Neuronal stem cell (in vitro differentiated cells): ENCODE measurements around the gene PKN3.
"Not testable (repeated sequence)": the region's sequence is repeated elsewhere in the genome, so short reads cannot be mapped to it uniquely, and the experiment has no call there.

ENCODE experiments used
- DNase-seq: peaks from one replicate; pipeline ENCODE4 v3.0.0-alpha.2; 2013; ENCODE audit warnings: low spot score
- H2AFZ ChIP-seq: one replicate; pipeline ENCODE4 v1.6.1; 2013; ENCODE audit warnings: mild to moderate bottlenecking, low read length, inconsistent platforms
- H2AK5ac ChIP-seq: 2 replicates; pipeline ENCODE4 v1.6.1; 2013; ENCODE audit warnings: low read depth, mild to moderate bottlenecking, inconsistent platforms, low read length, moderate library complexity, mixed read lengths
- H2BK120ac ChIP-seq: 2 replicates; pipeline ENCODE4 v1.6.1; 2013; ENCODE audit warnings: low read depth, mild to moderate bottlenecking, inconsistent platforms, low read length, moderate library complexity, mixed read lengths
- H2BK12ac ChIP-seq: one replicate; pipeline ENCODE4 v1.6.1; 2013; ENCODE audit warnings: low read length, inconsistent platforms
- H2BK15ac ChIP-seq: 2 replicates; pipeline ENCODE4 v1.6.1; 2013; ENCODE audit warnings: mild to moderate bottlenecking, low read length, inconsistent platforms, mixed read lengths
- H2BK5ac ChIP-seq: one replicate; pipeline ENCODE4 v1.6.1; 2013; ENCODE audit warnings: inconsistent platforms, mild to moderate bottlenecking, low read length, moderate library complexity
- H3K14ac ChIP-seq: one replicate; pipeline ENCODE4 v1.6.1; 2013; ENCODE audit warnings: low read length, inconsistent platforms
- H3K18ac ChIP-seq: 2 replicates; pipeline ENCODE4 v1.6.1; 2013; ENCODE audit warnings: low read length, inconsistent platforms
- H3K23ac ChIP-seq: 2 replicates; pipeline ENCODE4 v1.6.1; 2013; ENCODE audit warnings: low read depth, mild to moderate bottlenecking, mixed read lengths, low read length, inconsistent platforms; ENCODE audit not compliant: poor library complexity
- H3K27ac ChIP-seq: replicated peaks from 3 replicates; pipeline ENCODE4 v1.5.1; 2013; ENCODE audit warnings: low read length, inconsistent platforms
- H3K27me3 ChIP-seq, 3 experiments: 2 replicates each; pipeline ENCODE4 v1.6.1; 2013; ENCODE audit warnings: low read length in 3 of 3, mild to moderate bottlenecking in 2 of 3, inconsistent platforms in 1 of 3, low read depth in 1 of 3, mixed read lengths in 1 of 3, moderate library complexity in 1 of 3; ENCODE audit not compliant: control insufficient read depth in 3 of 3, insufficient read depth in 3 of 3
- H3K36me3 ChIP-seq, 2 donors: replicated peaks in 1 of 2; 2 replicates each; pipeline ENCODE4 v1.6.1; 2013; ENCODE audit warnings: low read length in 2 of 2; ENCODE audit not compliant: control insufficient read depth in 2 of 2, insufficient read depth in 2 of 2
- H3K4ac ChIP-seq: 2 replicates; pipeline ENCODE4 v1.6.1; 2013; ENCODE audit warnings: inconsistent platforms, mild to moderate bottlenecking, low read length, moderate library complexity
- H3K4me1 ChIP-seq, 2 donors: 1 replicate in 1 of 2; 2 replicates in 1 of 2; pipeline ENCODE4 v1.6.1; 2013; ENCODE audit warnings: low read length in 2 of 2, low read depth in 1 of 2; ENCODE audit not compliant: control insufficient read depth in 2 of 2, insufficient read depth in 1 of 2
- H3K4me2 ChIP-seq: one replicate; pipeline ENCODE4 v1.6.1; 2013; ENCODE audit warnings: mild to moderate bottlenecking, low read length, inconsistent platforms; ENCODE audit not compliant: insufficient read depth, poor library complexity, severe bottlenecking
- H3K4me3 ChIP-seq, 2 donors: 2 replicates each; pipeline ENCODE4 v1.5.1; 2013; ENCODE audit warnings: low read length in 2 of 2, mild to moderate bottlenecking in 2 of 2, inconsistent platforms in 1 of 2, moderate library complexity in 1 of 2
- H3K79me1 ChIP-seq: one replicate; pipeline ENCODE4 v1.6.1; 2013; ENCODE audit warnings: low read depth, mild to moderate bottlenecking, inconsistent platforms, low read length, moderate library complexity
- H3K9ac ChIP-seq: one replicate; pipeline ENCODE4 v1.6.1; 2013; ENCODE audit warnings: mild to moderate bottlenecking, low read depth, low read length, inconsistent platforms; ENCODE audit not compliant: poor library complexity
- H3K9me3 ChIP-seq, 2 donors: replicated peaks in 1 of 2; 2 replicates each; pipeline versions ENCODE3 to v1.6.1; 2013; ENCODE audit warnings: low read length in 2 of 2, mild to moderate bottlenecking in 2 of 2, inconsistent platforms in 1 of 2, low read depth in 1 of 2, mixed read lengths in 1 of 2, moderate library complexity in 1 of 2; ENCODE audit not compliant: control insufficient read depth in 2 of 2, insufficient read depth in 1 of 2
- H4K8ac ChIP-seq: one replicate; pipeline ENCODE4 v1.6.1; 2013; ENCODE audit warnings: low read depth, mild to moderate bottlenecking, inconsistent platforms, low read length, moderate library complexity
- H4K91ac ChIP-seq: one replicate; pipeline ENCODE4 v1.6.1; 2013; ENCODE audit warnings: low read length, low read depth, mild to moderate bottlenecking, inconsistent platforms; ENCODE audit not compliant: poor library complexity
- WGBS, 2 donors: extraction: QIAGEN DNeasy Blood & Tissue Kit; methylation state at CpG; one replicate each; pipeline ENCODE4 v1.1.7; 2013; ENCODE audit warnings: missing lambda C conversion rate in 2 of 2, mixed read lengths in 1 of 2; ENCODE audit not compliant: insufficient read length in 2 of 2, insufficient replicate concordance in 1 of 2; ENCODE audit errors: extremely low coverage in 2 of 2; 5-methylcytosine and 5-hydroxymethylcytosine counted together

PKN3 gene

DNA sequence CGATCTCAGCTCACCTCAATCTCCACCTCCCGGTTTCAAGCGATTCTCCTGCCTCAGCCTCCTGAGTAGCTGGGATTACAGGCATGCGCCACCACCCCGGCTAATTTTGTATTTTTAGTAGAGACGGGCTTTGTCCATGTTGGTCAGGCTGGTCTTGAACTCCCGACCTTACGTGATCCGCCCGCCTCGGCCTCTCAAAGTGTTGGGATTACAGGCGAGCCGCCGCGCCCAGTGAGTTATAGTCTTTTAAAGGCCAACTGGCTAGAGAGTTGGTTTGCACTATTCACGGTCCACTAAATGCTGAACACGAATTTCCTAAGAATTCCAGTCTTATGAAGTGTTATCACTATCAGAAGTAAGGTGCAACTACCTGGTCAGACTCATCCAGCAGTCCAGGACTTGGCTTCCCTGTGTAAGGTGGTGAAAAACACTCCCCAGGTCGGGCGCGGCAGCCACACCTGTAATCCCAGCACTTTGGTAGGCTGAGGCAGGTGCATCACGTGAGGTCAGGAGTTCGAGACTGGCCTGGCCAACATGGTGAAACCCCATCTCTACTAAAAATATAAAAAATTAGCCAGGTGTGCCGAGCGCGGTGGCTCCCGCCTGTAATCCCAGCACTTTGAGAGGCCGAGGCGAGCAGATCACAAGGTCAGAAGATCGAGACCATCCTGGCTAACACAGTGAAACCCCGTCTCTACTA lies 3.1 kb upstream of the PKN3 start:
- H2AK5ac ChIP-seq, H3K23ac ChIP-seq, H3K27ac ChIP-seq, H3K79me1 ChIP-seq, H2BK15ac ChIP-seq, H4K91ac ChIP-seq, DNase-seq, H2BK12ac ChIP-seq, H3K9ac ChIP-seq, H3K4me2 ChIP-seq, H3K14ac ChIP-seq, H2BK5ac ChIP-seq, H3K4me1 ChIP-seq, H3K4ac ChIP-seq, H3K18ac ChIP-seq, H2AFZ ChIP-seq, H3K9me3 ChIP-seq, H2BK120ac ChIP-seq, H3K27me3 ChIP-seq, H3K4me3 ChIP-seq, H4K8ac ChIP-seq: not testable (repeated sequence)
- H3K36me3 ChIP-seq, result peaks cover 7 to 30% of the 10 kb centered on the region in 2 donors
- no CpG with 5 or more reads among the region's 30 CpGs for WGBS, 2 donors

- H4K91ac ChIP-seq, result no peak overlapping the region
- no peak overlapping the region for H3K23ac ChIP-seq
- H3K27me3 ChIP-seq, result peaks cover 0 to 2% (median 0%) of the 10 kb centered on the region in 3 experiments
- H3K79me1 ChIP-seq, result peaks cover 2% of the 10 kb centered on the region
- peak overlapping the region; percentile 7 for H3K27ac ChIP-seq
- H3K4me1 ChIP-seq, result peaks cover 5 to 6% of the 10 kb centered on the region in 2 donors
- no peak overlapping the region for H2BK15ac ChIP-seq
- H2AFZ ChIP-seq, result no peak overlapping the region
- DNase-seq, result no peak
- no peak overlapping the region for H2BK5ac ChIP-seq
- H4K8ac ChIP-seq, result no peak overlapping the region
- no peak overlapping the region for H2BK12ac ChIP-seq
- WGBS, 2 donors, result no CpG with 5 or more reads among the region's 10 CpGs
- no peak overlapping the region for H3K9ac ChIP-seq
- no peak overlapping the region for H2AK5ac ChIP-seq
- no peak overlapping the region for H3K4me2 ChIP-seq
- H3K18ac ChIP-seq, result peak overlapping the region; percentile 5
- H2BK120ac ChIP-seq, result no peak overlapping the region
- no peak overlapping the region for H3K14ac ChIP-seq
- no peak overlapping the region for H3K4me3 ChIP-seq
- no peak overlapping the region for H3K4ac ChIP-seq
- H3K9me3 ChIP-seq, result no peaks in the 10 kb centered on the region
- H3K36me3 ChIP-seq, result peaks cover 5 to 24% of the 10 kb centered on the region in 2 donors
Observed at GRCh38 chr9:128701227-128701854, 962 bp upstream of the PKN3 start.

GRCh38 chr9:128702949-128703615 lies 779 bp downstream of the PKN3 start:
- Histone ChIP-seq H3K4me1 (peaks cover 5 to 6% of the 10 kb centered on the region in 2 donors), H3K4me3 (peak overlapping the region; percentile 92 to 99), H3K4ac (no peak overlapping the region), H2BK5ac (peak overlapping the region; percentile 66), H4K8ac (peak overlapping the region; percentile 82), H4K91ac (no peak overlapping the region), H2BK120ac (no peak overlapping the region), H3K36me3 (peaks cover 0 to 25% of the 10 kb centered on the region in 2 donors), H3K27me3 (peaks cover 0 to 2% (median 0%) of the 10 kb centered on the region in 3 experiments), H3K27ac (peak overlapping the region; percentile 75), H3K18ac (peak overlapping the region; percentile 96), H2BK12ac (no peak overlapping the region), H2AFZ (peak overlapping the region; percentile 98), H3K79me1 (peaks cover 2% of the 10 kb centered on the region), H2AK5ac (peak overlapping the region; percentile 85), H3K9ac (peak overlapping the region; percentile 94), H3K14ac (peak overlapping the region; percentile 78), H3K23ac (peak overlapping the region; percentile 52), H2BK15ac (peak overlapping the region; percentile 33), H3K4me2 (peak overlapping the region; percentile 83), H3K9me3 (no peaks in the 10 kb centered on the region)
- WGBS, 2 donors, result no CpG with 5 or more reads among the region's 55 CpGs
- peak; percentile 50 for DNase-seq
